ENCODE measurements around the gene MAML2.

The MAML2 gene

GRCh38 chr11:96092511-96092910 lies 250.5 kb downstream of the MAML2 start:
- DNase-seq, result no peak

GRCh38 chr11:96091476-96091875 lies 251.5 kb downstream of the MAML2 start:
- DNase-seq, result peak; percentile 21

- no peak for DNase-seq
Observed at GRCh38 chr11:96090711-96091110, 252.3 kb downstream of the MAML2 start.

- no peak for DNase-seq
Observed at GRCh38 chr11:96088914-96089313, 254.1 kb downstream of the MAML2 start.

- no peak for DNase-seq
Observed at GRCh38 chr11:96086111-96086510, 256.9 kb downstream of the MAML2 start.

GRCh38 chr11:96085319-96085930 lies 257.6 kb downstream of the MAML2 start:
- no peak for DNase-seq

- no peak for DNase-seq
Observed at GRCh38 chr11:96084610-96085318, 258.2 kb downstream of the MAML2 start.

- no peak for DNase-seq
Observed at GRCh38 chr11:96082936-96083335, 260.1 kb downstream of the MAML2 start.

- no peak for DNase-seq
Observed at GRCh38 chr11:96082002-96082899, 260.7 kb downstream of the MAML2 start.

- DNase-seq, result no peak
Observed at GRCh38 chr11:96081561-96081960, 261.4 kb downstream of the MAML2 start.

- no peak for DNase-seq
Observed at GRCh38 chr11:96079691-96080090, 263.3 kb downstream of the MAML2 start.

- DNase-seq, result no peak
Observed at GRCh38 chr11:96075532-96075959, 267.4 kb downstream of the MAML2 start.

- DNase-seq, result no peak
Observed at GRCh38 chr11:96074551-96075310, 268.3 kb downstream of the MAML2 start.

GRCh38 chr11:96073536-96073935 lies 269.5 kb downstream of the MAML2 start:
- DNase-seq, result no peak

GRCh38 chr11:96072592-96072991 lies 270.4 kb downstream of the MAML2 start:
- no peak for DNase-seq

GRCh38 chr11:96070453-96070852 lies 272.5 kb downstream of the MAML2 start:
- DNase-seq, result no peak

GRCh38 chr11:96067160-96067559 lies 275.8 kb downstream of the MAML2 start:
- no peak for DNase-seq

GRCh38 chr11:96065379-96065778 lies 277.6 kb downstream of the MAML2 start:
- no peak for DNase-seq

GRCh38 chr11:96063886-96064285 lies 279.1 kb downstream of the MAML2 start:
- no peak for DNase-seq

- DNase-seq, result no peak
Observed at GRCh38 chr11:96063053-96063452, 279.9 kb downstream of the MAML2 start.

- DNase-seq, result no peak
Observed at GRCh38 chr11:96062134-96062533, 280.9 kb downstream of the MAML2 start.

- DNase-seq, result no peak
Observed at GRCh38 chr11:96061730-96062129, 281.3 kb downstream of the MAML2 start.

GRCh38 chr11:96061069-96061468 lies 281.9 kb downstream of the MAML2 start:
- no peak for DNase-seq
